HG03565 (cell line): Measurements from ENCODE around the gene GSTO2.

Source experiments
- ATAC-seq: cut with Tn5 transposase; IDR thresholded peaks from one replicate; pipeline ENCODE4 v1.9.1; 2021; ENCODE audit warnings: mild to moderate bottlenecking, moderate library complexity; ENCODE audit not compliant: unreplicated experiment

GSTO2 gene

GRCh38 chr10:104253606-104254410 is 15.2 kb upstream of the GSTO2 start:
- no peak for ATAC-seq

GRCh38 chr10:104254493-104255310 is 14.3 kb upstream of the GSTO2 start, which contains the start of gene GSTO1:
Gene GSTO1, plus strand, starts transcription at chr10:104254892. Its CDS starts 37 bp downstream, at chr10:104254929.
- ATAC-seq: peak; percentile 59

DNA sequence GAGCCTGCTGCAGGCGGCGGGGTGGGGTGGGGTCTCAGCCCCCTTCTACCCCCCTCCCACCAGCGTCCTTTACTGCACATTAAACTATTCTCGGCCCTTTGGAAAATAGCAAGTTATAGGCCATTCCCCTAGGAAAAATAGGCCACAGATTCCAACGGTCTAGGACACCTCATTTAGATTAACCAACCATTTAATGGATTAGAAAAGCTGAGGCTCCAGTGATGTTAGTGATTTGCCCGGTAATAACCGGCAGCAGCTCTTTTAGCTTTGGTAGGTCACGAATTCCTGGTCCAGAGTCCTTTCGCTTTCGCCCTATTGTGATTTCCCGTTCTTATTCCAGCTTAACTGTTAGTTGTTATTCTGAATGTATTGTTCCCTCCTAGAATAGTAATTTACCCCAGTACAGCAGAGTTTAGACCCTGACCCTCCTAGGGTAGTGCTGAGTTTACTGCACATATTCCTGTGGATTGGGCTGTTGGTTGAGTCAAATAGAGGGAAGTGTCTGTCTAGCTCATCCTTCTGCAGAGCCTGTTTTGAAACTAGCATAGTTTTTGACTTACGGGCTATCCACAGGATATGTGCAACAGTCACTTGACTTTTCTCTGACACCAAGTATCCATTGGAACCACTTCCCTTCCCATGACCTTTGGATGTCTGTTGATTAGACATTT is 13.5 kb upstream of the GSTO2 start:
- ATAC-seq: peak; percentile 41

DNA sequence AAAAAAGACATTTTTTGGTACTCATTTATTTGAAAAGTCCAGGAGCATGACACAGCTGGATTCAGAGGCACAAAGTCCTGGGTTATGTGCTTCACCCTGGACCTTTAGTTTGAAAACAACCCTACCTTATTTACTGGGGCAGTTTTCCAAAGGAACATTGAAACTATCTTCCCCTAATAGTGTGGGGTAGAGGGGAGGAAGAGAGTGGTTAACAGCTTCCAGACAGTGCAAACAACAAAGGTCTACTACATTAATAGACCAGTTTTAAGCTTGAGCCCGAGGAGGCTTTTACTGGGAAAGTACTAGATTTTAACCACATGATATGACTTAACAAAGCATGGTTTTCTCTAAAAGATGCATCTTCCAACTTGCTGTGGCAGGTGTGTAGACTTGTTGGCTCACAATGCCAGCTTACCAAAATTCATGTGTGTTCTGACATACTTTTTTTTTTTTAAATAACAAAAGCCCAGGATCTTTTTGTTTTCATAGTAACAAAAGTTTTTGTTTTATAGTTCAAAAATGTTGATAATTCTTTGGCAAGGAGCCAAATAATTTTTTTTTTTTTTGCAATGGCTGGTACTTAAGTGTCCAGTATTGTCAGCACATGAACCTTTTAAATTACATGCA is 12.5 kb upstream of the GSTO2 start:
- no peak for ATAC-seq

DNA sequence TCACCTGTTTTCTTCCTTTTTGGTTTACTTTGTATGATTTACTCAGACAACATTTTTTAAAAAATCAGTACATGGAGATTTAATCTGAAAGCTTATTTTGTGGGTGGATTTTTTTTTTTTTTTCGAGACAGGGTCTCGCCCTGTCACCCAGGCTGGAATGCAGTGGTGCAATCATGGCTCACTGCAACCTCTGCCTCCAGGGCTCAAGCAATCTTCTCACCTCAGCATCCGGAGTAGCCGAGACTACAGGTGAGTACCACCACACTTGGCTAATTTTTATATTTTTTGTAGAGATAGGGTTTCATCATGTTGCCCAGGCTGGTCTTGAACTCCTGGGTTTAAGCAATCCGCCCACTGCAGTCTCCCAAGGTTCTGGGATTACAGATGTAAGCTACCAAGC is 11.7 kb upstream of the GSTO2 start:
- ATAC-seq: no peak

DNA sequence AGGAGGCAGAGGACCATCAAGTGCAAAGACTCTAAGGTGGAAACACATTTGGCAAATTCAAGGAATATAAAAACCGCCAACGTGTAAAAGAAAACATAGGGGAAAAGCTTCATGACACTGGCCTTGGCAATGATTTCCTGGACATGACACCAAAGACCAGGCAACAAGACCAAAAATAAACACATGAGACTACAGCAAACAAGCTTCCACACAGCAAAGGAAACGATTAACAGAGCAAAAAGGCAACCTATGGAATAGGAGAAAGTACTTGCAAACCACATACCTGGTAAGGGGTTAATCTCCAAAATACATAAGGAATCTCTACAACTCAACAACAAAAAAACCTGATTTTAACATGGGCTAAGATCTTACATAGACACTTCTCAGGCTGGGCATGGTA is 10.8 kb upstream of the GSTO2 start:
- no peak for ATAC-seq

DNA sequence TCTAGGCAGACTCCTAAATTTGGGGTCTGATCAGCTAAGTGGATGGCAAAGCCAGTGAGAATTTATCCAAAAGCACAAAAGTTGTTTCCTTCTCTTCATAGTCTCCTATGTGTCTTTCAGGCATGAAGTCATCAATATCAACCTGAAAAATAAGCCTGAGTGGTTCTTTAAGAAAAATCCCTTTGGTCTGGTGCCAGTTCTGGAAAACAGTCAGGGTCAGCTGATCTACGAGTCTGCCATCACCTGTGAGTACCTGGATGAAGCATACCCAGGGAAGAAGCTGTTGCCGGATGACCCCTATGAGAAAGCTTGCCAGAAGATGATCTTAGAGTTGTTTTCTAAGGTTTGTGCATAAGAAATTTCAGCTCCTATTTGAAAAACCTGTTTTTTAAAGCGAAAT is 9.5 kb upstream of the GSTO2 start:
- no peak for ATAC-seq

- ATAC-seq: no peak
Measured at GRCh38 chr10:104259999-104260774, 8.8 kb upstream of the GSTO2 start.

DNA sequence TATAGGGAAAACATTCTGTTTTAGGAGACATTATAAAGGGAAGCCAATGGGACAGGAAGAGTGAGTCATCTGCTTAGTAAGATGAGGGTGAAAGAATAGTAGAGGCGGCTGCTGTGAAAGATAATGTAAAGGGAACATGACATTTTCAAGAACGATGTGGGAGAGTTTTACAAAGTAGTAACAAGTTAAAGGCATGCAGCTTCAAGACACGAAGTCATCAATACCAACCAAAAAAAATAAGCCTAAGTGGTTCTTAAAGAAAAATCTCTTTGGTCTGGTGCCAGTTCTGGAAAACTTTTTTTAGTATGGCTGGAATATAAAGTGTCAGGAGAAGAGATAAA is 8.2 kb upstream of the GSTO2 start:
- no peak for ATAC-seq

DNA sequence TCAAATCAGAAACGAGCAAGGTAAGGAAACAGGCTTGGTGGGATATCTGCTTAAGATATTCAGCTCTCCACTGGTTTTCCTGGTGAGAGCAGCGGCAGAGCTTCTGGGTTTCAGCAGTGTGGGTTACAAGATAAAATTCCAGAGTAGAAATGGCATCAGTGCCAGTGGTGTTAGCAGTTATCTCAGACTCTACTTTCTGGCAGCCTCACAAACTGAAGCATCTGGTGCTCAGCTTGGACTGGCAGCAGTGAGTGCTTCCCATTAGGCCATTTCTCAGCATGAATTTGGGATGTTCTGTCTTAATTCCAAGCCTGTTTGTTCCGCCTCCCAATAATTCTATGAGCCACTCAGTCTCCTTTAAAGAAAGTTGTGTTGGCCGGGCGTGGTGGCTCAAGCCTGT is 6.9 kb upstream of the GSTO2 start:
- no peak for ATAC-seq

DNA sequence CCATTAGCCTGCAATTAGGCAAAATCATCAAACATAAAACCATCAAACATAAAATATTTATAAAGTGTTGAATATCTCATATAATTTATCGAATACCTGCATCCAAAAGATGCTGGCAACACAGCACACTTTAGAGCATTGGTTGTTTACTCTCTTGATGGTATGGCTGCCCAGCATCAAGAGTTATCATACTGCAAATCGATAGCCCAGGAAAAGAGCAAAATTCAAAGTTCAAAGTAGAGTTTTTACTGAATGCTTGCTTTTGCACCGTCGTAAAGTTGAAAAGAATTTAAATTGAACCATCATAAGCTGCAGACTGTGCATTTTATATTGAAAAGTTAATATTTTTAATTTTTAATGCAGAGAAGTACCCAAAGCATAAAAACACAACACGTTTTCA is 4.2 kb upstream of the GSTO2 start:
- no peak for ATAC-seq

DNA sequence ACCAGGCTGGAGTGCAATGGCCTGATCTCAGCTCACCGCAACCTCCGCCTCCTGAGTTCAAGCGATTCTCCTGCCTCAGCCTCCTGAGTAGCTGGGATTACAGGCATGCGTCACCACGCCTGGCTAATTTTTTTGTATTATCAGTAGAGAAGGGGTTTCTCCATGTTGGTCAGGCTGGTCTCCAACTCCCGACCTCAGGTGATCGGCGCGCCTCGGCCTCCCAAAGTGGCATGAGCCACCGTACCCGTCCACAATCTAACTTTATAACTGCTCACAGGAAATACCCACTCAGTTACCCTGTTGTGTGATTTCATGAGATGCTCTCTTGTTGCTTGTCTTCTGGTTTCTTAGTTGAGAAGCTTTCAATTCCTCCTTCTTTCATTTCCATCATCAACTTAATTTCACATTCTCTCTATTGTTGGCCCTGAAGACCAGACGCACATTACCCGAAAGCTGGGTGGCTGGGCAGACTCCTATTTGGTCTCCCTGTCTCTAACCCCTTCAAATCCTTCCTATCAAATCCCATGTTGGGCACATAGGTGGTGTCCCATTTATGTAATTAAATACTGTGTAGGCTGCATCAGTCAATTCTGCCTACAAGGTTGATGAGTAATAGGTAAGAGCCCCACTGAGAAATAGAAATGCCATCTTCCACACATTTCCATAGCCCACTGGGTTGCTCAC is 1.1 kb upstream of the GSTO2 start:
- no peak for ATAC-seq

GRCh38 chr10:104268405-104268712 is 625 bp upstream of the GSTO2 start:
- ATAC-seq: no peak

DNA sequence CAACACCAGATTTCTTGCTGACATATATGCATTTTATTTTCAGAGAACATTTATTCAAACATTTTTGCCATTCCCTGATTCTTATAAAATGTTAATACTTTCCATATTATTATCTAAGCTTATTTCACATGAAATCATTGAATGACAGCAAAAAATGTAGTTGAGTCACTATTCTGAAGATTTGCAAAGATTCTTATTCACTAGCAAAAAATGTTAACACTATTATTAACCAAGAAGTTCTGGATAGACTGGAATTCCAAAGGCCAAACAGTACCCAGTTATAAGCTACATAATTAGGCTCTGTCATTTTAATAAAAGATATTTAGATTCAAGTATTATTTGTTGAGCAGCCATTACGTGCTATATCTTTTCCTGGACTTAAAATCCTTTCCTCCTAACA is 4.3 kb downstream of the GSTO2 start:
- no peak for ATAC-seq

- no peak for ATAC-seq
Measured at GRCh38 chr10:104273899-104274575, 5.1 kb downstream of the GSTO2 start.

GRCh38 chr10:104274762-104275721 is 6.1 kb downstream of the GSTO2 start:
- peak; percentile 66 for ATAC-seq

DNA sequence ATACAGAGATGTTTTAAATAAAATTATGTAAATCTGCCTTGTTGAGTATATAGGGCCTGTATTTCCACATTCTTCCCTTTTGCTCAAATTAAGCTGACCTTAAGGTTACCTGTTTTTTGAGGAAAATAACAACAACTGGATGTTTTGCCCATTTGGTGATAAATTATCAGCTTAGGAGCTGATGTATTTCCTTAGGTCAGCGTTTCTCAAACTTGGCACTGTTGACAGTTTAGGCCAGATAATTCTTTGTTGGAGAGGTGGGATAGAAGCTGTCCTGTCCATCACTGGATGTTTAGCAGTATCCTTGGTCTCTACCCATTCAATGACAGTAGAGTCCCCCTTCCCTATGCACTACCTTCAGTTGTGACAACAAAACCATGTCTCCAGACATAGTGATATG is 7.2 kb downstream of the GSTO2 start:
- no peak for ATAC-seq

DNA sequence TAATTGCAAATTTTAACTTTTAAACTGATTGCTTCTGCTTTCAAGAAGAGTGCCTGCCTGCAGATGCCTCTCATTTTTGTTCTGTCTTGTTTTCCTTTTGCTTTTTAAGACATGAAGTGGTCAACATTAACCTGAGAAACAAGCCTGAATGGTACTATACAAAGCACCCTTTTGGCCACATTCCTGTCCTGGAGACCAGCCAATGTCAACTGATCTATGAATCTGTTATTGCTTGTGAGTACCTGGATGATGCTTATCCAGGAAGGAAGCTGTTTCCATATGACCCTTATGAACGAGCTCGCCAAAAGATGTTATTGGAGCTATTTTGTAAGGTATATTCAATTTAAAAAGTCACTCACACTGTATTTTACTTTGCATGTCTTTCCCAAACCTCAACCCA is 8.8 kb downstream of the GSTO2 start:
- no peak for ATAC-seq
